Nephron (organoid): Measurements from ENCODE around the gene FAIM2.

Experiments used
- H3K27ac Mint-ChIP-seq, 3 experiments: 2 replicates each; pipeline ENCODE4 v1.8.0; 2020; ENCODE audit warnings: mixed read lengths in 3 of 3, mild to moderate bottlenecking in 2 of 3, moderate library complexity in 1 of 3
- H3K27me3 Mint-ChIP-seq: 2 replicates; pipeline ENCODE4 v1.8.0; 2021; ENCODE audit warnings: low read depth, mild to moderate bottlenecking, moderate library complexity, mixed read lengths
- H3K36me3 Mint-ChIP-seq: 2 replicates; pipeline ENCODE4 v1.8.0; 2020; ENCODE audit warnings: low read depth, mixed read lengths
- H3K4me1 Mint-ChIP-seq: 2 replicates; pipeline ENCODE4 v1.8.0; 2020; ENCODE audit warnings: mixed read lengths
- H3K4me3 Mint-ChIP-seq, 3 experiments: 2 replicates each; pipeline ENCODE4 v1.8.0; 2020; ENCODE audit warnings: mild to moderate bottlenecking in 3 of 3, mixed read lengths in 3 of 3, moderate library complexity in 2 of 3
- H3K9me3 Mint-ChIP-seq: 2 replicates; pipeline ENCODE4 v1.8.0; 2020; ENCODE audit warnings: mixed read lengths
- CTCF ChIP-seq, 3 experiments: fragments of 200-600 bp; sonication (generic); IDR thresholded peaks; one replicate each; pipeline ENCODE4 v1.5.0; 2021; ENCODE audit warnings: antibody characterized with exemption in 3 of 3; ENCODE audit not compliant: unreplicated experiment in 3 of 3

FAIM2 gene

GRCh38 chr12:49905718-49906314, 2.1 kb upstream of the FAIM2 start:
- H3K4me3 Mint-ChIP-seq: peak overlapping the region in 2 of 3 experiments; percentile 9 to 26
- H3K27ac Mint-ChIP-seq: peak overlapping the region in 2 of 3 experiments; percentile 26 to 62
- H3K36me3 Mint-ChIP-seq: no peaks in the 10 kb centered on the region
- no peaks in the 10 kb centered on the region for H3K9me3 Mint-ChIP-seq
- TF ChIP-seq CTCF (IDR thresholded peaks at IDR 0.05; ENCODE audit: unreplicated experiment in 3 of 3): no peak
- peaks cover 39% of the 10 kb centered on the region for H3K4me1 Mint-ChIP-seq
- peaks cover 47% of the 10 kb centered on the region for H3K27me3 Mint-ChIP-seq

- Mint-ChIP-seq H3K27ac (peak overlapping the region; percentile 77 to 88 (median 78)), H3K4me3 (peak overlapping the region; percentile 79 to 86 (median 83)), H3K4me1 (peaks cover 29% of the 10 kb centered on the region), H3K36me3 (no peaks in the 10 kb centered on the region), H3K27me3 (peaks cover 42% of the 10 kb centered on the region), H3K9me3 (no peaks in the 10 kb centered on the region)
- TF ChIP-seq CTCF (IDR thresholded peaks at IDR 0.05; ENCODE audit: unreplicated experiment in 3 of 3): no peak
Observed at GRCh38 chr12:49904601-49905000, 901 bp upstream of the FAIM2 start.

GRCh38 chr12:49903351-49903699, 375 bp downstream of the FAIM2 start:
- Mint-ChIP-seq H3K36me3 (no peaks in the 10 kb centered on the region), H3K4me1 (peaks cover 22% of the 10 kb centered on the region), H3K9me3 (no peaks in the 10 kb centered on the region), H3K27me3 (peaks cover 48% of the 10 kb centered on the region), H3K4me3 (peak overlapping the region; percentile 64 to 77 (median 70)), H3K27ac (peak overlapping the region in 1 of 3 experiments; percentile 51)
- TF ChIP-seq CTCF (IDR thresholded peaks at IDR 0.05; ENCODE audit: unreplicated experiment in 3 of 3): no peak

GRCh38 chr12:49902399-49903350, 1.0 kb downstream of the FAIM2 start:
- peak overlapping the region; percentile 51 to 77 (median 70) for H3K4me3 Mint-ChIP-seq
- no peak for TF ChIP-seq CTCF (IDR thresholded peaks at IDR 0.05; ENCODE audit: unreplicated experiment in 3 of 3)
- H3K36me3 Mint-ChIP-seq: no peaks in the 10 kb centered on the region
- H3K27me3 Mint-ChIP-seq: peaks cover 51% of the 10 kb centered on the region
- H3K4me1 Mint-ChIP-seq: peaks cover 22% of the 10 kb centered on the region
- H3K27ac Mint-ChIP-seq: peak overlapping the region in 2 of 3 experiments; percentile 21 to 51
- no peaks in the 10 kb centered on the region for H3K9me3 Mint-ChIP-seq

- H3K4me3 Mint-ChIP-seq: no peak overlapping the region
- peaks cover 47% of the 10 kb centered on the region for H3K27me3 Mint-ChIP-seq
- H3K36me3 Mint-ChIP-seq: no peaks in the 10 kb centered on the region
- no peaks in the 10 kb centered on the region for H3K9me3 Mint-ChIP-seq
- peaks cover 17% of the 10 kb centered on the region for H3K4me1 Mint-ChIP-seq
- no peak for TF ChIP-seq CTCF (IDR thresholded peaks at IDR 0.05; ENCODE audit: unreplicated experiment in 3 of 3)
- H3K27ac Mint-ChIP-seq: peak overlapping the region in 1 of 3 experiments; percentile 3
Observed at GRCh38 chr12:49901986-49902385, 1.7 kb downstream of the FAIM2 start.
